Natural killer cell (primary cell): ENCODE results near the gene OPRM1. TPM values are rescaled to one million over a fixed set of nuclear protein-coding genes. Genes with fewer than 3 reads are reported as not detected.
A peak's percentile ranks its signal among the peaks of the same experiment; 100 is the strongest.

ENCODE experiments used
- ATAC-seq, 3 donors: fragments of 150-1000 bp in 2 of 3; fragments of 200-7000 bp in 1 of 3; cut with Tn5 transposase; 1 replicate in 1 of 3; 2 replicates in 2 of 3; pipeline ENCODE4 v1.10.0; 2021; ENCODE audit warnings: mild to moderate bottlenecking in 2 of 3, moderate library complexity in 2 of 3
- DNase-seq, 2 donors: peaks; one replicate each; pipeline versions ENCODE4 v3.0.0 to v3.0.0-alpha.2; 2013 to 2021; ENCODE audit warnings: mixed read lengths in 1 of 2
- H3K27ac ChIP-seq: one replicate; pipeline ENCODE4 v1.5.1; 2013; ENCODE audit warnings: mild to moderate bottlenecking, low read length
- H3K27me3 ChIP-seq: one replicate; pipeline ENCODE4 v1.6.1; 2013; ENCODE audit warnings: low read length; ENCODE audit not compliant: control insufficient read depth, insufficient read depth
- H3K36me3 ChIP-seq: one replicate; pipeline ENCODE4 v1.6.1; 2013; ENCODE audit warnings: low read length; ENCODE audit not compliant: control insufficient read depth, insufficient read depth
- H3K4me1 ChIP-seq: one replicate; pipeline ENCODE4 v1.6.1; 2013; ENCODE audit warnings: low read length; ENCODE audit not compliant: control insufficient read depth, insufficient read depth
- H3K4me3 ChIP-seq: one replicate; pipeline ENCODE4 v1.5.1; 2013; ENCODE audit warnings: low read length
- H3K9me3 ChIP-seq: one replicate; pipeline ENCODE4 v1.6.1; 2013; ENCODE audit warnings: low read length; ENCODE audit not compliant: control insufficient read depth, insufficient read depth
- H3K27ac Mint-ChIP-seq, 2 donors: one replicate each; pipeline ENCODE4 v1.8.0; 2022; ENCODE audit warnings: mild to moderate bottlenecking in 2 of 2, mixed read lengths in 2 of 2, moderate library complexity in 1 of 2
- H3K27me3 Mint-ChIP-seq, 2 donors: one replicate each; pipeline ENCODE4 v1.8.0; 2022; ENCODE audit warnings: low read depth in 2 of 2, mixed read lengths in 2 of 2
- H3K36me3 Mint-ChIP-seq: one replicate; pipeline ENCODE4 v1.8.0; 2022; ENCODE audit warnings: mixed read lengths
- H3K4me1 Mint-ChIP-seq, 2 donors: one replicate each; pipeline ENCODE4 v1.8.0; 2022; ENCODE audit warnings: mixed read lengths in 2 of 2
- H3K4me3 Mint-ChIP-seq: one replicate; pipeline ENCODE4 v1.8.0; 2022; ENCODE audit warnings: mild to moderate bottlenecking, moderate library complexity, mixed read lengths
- H3K9me3 Mint-ChIP-seq, 2 donors: one replicate each; pipeline ENCODE4 v1.8.0; 2022; ENCODE audit warnings: mixed read lengths in 2 of 2
- WGBS: methylation state at CpG from one replicate; pipeline ENCODE4 v1.1.7; 2013; ENCODE audit warnings: missing lambda C conversion rate; ENCODE audit not compliant: insufficient coverage; 5-methylcytosine and 5-hydroxymethylcytosine counted together
- intact Hi-C: fragments of 100-400 bp; cut with micrococcal nuclease; formaldehyde crosslinking; loops from one replicate; pipeline ENCODE4 v1.14.2; 2022
- total RNA-seq, 4 donors: library from RNA; stranded (reverse); fragments of 120-200 nt in 1 of 4; gene quantifications; one replicate each; pipeline versions ENCODE4 v1.2.3 to v1.2.4, GENCODE V29; 2013 to 2022
- TF ChIP-seq, protein P1 (sequence below): fragments of 200-600 bp; IDR thresholded peaks from one replicate; pipeline ENCODE4 v1.8.0; 2022; ENCODE audit warnings: antibody characterized with exemption

Gene OPRM1
- total RNA-seq, 3 donors from 2014 or later (not counting 1 experiment from before 2014, with no cell fraction given) = not detected

DNA sequence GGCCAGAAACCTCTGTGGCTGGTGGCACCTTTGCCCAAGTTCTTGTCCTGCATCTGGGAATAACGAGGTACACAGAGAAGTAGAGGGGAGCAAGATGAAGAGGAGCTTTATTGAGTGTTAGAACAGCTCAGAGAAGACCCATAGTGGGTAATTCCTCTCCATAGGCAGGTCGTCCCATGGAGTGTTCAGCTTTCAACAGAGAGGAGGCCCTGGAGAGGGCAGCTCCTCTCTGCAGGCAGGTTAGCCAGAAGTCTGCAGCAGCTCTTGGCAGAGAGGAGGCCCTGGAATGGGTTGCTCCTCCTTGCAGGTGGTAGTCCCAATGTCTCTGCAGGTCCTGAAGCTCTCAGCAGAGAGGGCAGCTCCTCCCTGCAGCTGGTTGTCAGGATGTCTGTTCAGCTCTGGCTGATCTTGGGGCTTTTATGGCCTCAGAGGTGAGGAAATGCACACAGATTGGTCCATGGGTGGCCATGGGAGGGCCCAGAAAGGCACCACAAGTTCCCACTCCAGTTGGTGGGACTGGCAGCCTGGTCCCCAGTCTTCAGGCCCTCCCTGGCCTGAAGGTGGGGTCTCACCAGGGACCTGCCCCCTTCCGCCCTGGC is 228.6 kb downstream of the OPRM1 start:
- 86% methylated on average over 3 of the region's 3 CpGs for whole genome bisulfite sequencing
- H3K9me3 Mint-ChIP-seq = no peaks in the 10 kb centered on the region
- no peaks in the 10 kb centered on the region for H3K36me3 ChIP-seq
- H3K27me3 ChIP-seq = no peaks in the 10 kb centered on the region
- no peak overlapping the region for H3K4me3 ChIP-seq
- ATAC-seq (no peak), DNase-seq (peak in 1 of 2 donors; percentile 46)
- TF ChIP-seq, protein P1, sequence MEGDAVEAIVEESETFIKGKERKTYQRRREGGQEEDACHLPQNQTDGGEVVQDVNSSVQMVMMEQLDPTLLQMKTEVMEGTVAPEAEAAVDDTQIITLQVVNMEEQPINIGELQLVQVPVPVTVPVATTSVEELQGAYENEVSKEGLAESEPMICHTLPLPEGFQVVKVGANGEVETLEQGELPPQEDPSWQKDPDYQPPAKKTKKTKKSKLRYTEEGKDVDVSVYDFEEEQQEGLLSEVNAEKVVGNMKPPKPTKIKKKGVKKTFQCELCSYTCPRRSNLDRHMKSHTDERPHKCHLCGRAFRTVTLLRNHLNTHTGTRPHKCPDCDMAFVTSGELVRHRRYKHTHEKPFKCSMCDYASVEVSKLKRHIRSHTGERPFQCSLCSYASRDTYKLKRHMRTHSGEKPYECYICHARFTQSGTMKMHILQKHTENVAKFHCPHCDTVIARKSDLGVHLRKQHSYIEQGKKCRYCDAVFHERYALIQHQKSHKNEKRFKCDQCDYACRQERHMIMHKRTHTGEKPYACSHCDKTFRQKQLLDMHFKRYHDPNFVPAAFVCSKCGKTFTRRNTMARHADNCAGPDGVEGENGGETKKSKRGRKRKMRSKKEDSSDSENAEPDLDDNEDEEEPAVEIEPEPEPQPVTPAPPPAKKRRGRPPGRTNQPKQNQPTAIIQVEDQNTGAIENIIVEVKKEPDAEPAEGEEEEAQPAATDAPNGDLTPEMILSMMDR = no peak
- no peaks in the 10 kb centered on the region for H3K27me3 Mint-ChIP-seq
- no peak overlapping the region for H3K27ac Mint-ChIP-seq
- intact Hi-C loops = no loop called here
- H3K27ac ChIP-seq = no peak overlapping the region
- H3K36me3 Mint-ChIP-seq = no peaks in the 10 kb centered on the region
- H3K9me3 ChIP-seq = no peaks in the 10 kb centered on the region
- H3K4me3 Mint-ChIP-seq = no peak overlapping the region
- H3K4me1 ChIP-seq = peaks cover 11% of the 10 kb centered on the region
- peaks cover 6 to 10% of the 10 kb centered on the region in 2 donors for H3K4me1 Mint-ChIP-seq

DNA sequence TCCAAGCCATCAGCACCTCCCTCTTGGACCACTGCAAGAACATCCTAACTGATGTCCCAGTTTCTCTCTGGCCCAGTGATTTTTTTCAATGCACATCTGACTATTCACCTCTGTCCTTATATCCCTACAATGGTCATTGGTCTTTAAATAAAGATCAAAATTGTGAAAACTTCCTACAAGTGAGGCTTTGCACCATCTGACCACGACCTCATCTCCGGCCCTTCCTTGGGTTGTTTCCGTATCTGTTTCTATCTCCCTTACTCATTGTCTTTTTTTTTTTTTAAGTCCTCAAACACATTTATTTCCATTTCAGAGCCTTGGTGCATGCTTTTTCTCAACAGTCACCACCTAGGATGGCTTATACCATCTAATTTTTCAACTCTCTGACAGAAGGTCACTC is 229.4 kb downstream of the OPRM1 start:
- Mint-ChIP-seq H3K4me3 (no peak overlapping the region), H3K4me1 (peaks cover 6 to 10% of the 10 kb centered on the region in 2 donors), H3K36me3 (no peaks in the 10 kb centered on the region), H3K27ac (no peak overlapping the region), H3K9me3 (no peaks in the 10 kb centered on the region), H3K27me3 (no peaks in the 10 kb centered on the region)
- ATAC-seq (no peak), DNase-seq (no peak)
- Histone ChIP-seq H3K4me1 (peaks cover 11% of the 10 kb centered on the region), H3K36me3 (no peaks in the 10 kb centered on the region), H3K4me3 (no peak overlapping the region), H3K27ac (no peak overlapping the region), H3K9me3 (no peaks in the 10 kb centered on the region), H3K27me3 (no peaks in the 10 kb centered on the region)
- 58% methylated on average over 3 of the region's 3 CpGs for WGBS
- TF ChIP-seq, protein P1 = no peak
- intact Hi-C loops = no loop called here

DNA sequence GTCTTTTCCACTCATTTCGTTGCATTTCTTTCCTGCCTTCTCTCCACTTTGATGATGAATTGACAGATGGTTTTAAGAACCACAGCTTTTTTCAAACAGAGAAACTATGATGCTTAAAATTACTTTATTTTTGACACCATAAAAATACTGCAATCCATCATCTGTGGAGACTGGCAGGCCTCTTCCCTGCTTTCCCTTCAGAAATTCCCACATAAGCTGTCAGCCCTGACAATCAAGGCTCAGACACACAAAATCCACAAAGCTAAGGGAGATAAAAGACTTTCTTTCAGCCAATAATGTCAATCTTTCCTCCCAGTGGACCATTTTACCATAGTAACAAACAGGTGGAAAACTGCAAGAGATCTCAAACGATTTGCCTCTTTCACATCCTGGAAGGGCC is 235.1 kb downstream of the OPRM1 start:
- H3K4me1 Mint-ChIP-seq = peaks cover 15 to 16% of the 10 kb centered on the region in 2 donors
- H3K27me3 Mint-ChIP-seq = no peaks in the 10 kb centered on the region
- no peak for DNase-seq
- no peaks in the 10 kb centered on the region for H3K36me3 Mint-ChIP-seq
- no peaks in the 10 kb centered on the region for H3K9me3 ChIP-seq
- H3K36me3 ChIP-seq = no peaks in the 10 kb centered on the region
- H3K27me3 ChIP-seq = no peaks in the 10 kb centered on the region
- H3K4me3 ChIP-seq = no peak overlapping the region
- no peak overlapping the region for H3K27ac Mint-ChIP-seq
- no peak overlapping the region for H3K4me3 Mint-ChIP-seq
- peaks cover 8% of the 10 kb centered on the region for H3K4me1 ChIP-seq
- intact Hi-C loops = no loop called here
- TF ChIP-seq, protein P1 = no peak
- no peak overlapping the region for H3K27ac ChIP-seq
- 79% methylated on average over 1 of the region's 2 CpGs for WGBS
- ATAC-seq = no peak
- no peaks in the 10 kb centered on the region for H3K9me3 Mint-ChIP-seq
